IMR-90 (cell line): Measurements from ENCODE around the gene BRAF. TPM values are rescaled to one million over a fixed set of nuclear protein-coding genes. Genes with fewer than 3 reads are reported as not detected.

Experiments used
- ATAC-seq: fragments of 200-7000 bp; cut with Tn5 transposase; 2 replicates; pipeline ENCODE4 v1.9.1; 2020; ENCODE audit warnings: low read depth, mild to moderate bottlenecking, moderate library complexity
- BruUV-seq: library from RNA; stranded (reverse); fragments of 400-500 nt; replicated peaks from 2 replicates; lab custom pipeline; 2021; lab: Mats Ljungman, UMichigan
- CTCF ChIA-PET: fragments of 300-600 bp; formaldehyde crosslinking; extraction: SDS; loops from one replicate; lab custom pipeline; 2021; ENCODE audit warnings: antibody characterized with exemption; lab: Yijun Ruan, JAX
- POLR2A ChIA-PET: fragments of 300-600 bp; sonication (Branson Sonifier 250); formaldehyde crosslinking; loops from one replicate; lab custom pipeline; 2022; ENCODE audit warnings: antibody characterized with exemption; ENCODE audit not compliant: unreplicated experiment; lab: Charles Lee
- DNase-seq: peaks from one replicate; pipeline ENCODE4 v3.0.0; 2013
- H2AFZ ChIP-seq: replicated peaks from 2 replicates; pipeline ENCODE3; 2013; ENCODE audit warnings: low read length, mild to moderate bottlenecking; ENCODE audit not compliant: poor library complexity
- H2AK5ac ChIP-seq: 2 replicates; pipeline ENCODE4 v1.6.1; 2013; ENCODE audit warnings: low read depth, low read length, inconsistent platforms
- H2AK9ac ChIP-seq: replicated peaks from 2 replicates; pipeline ENCODE3; 2013; ENCODE audit warnings: mild to moderate bottlenecking, low read depth, low read length, moderate library complexity; ENCODE audit not compliant: poor library complexity
- H2BK120ac ChIP-seq: 2 replicates; pipeline ENCODE4 v1.6.1; 2013; ENCODE audit warnings: low read depth, low read length, inconsistent platforms
- H2BK15ac ChIP-seq: 3 replicates; pipeline ENCODE4 v1.6.1; 2013; ENCODE audit warnings: low read depth, low read length, inconsistent platforms
- H2BK20ac ChIP-seq: 2 replicates; pipeline ENCODE4 v1.6.1; 2013; ENCODE audit warnings: low read depth, mild to moderate bottlenecking, inconsistent platforms, low read length, moderate library complexity
- H2BK5ac ChIP-seq: 2 replicates; pipeline ENCODE4 v1.6.1; 2013; ENCODE audit warnings: mild to moderate bottlenecking, low read depth, low read length, inconsistent platforms; ENCODE audit not compliant: poor library complexity, severe bottlenecking
- H3K14ac ChIP-seq: replicated peaks from 2 replicates; pipeline ENCODE4 v1.6.1; 2013; ENCODE audit warnings: low read depth, low read length, inconsistent platforms
- H3K18ac ChIP-seq: 2 replicates; pipeline ENCODE4 v1.6.1; 2013; ENCODE audit warnings: low read depth, low read length, control low read depth
- H3K23ac ChIP-seq: 2 replicates; pipeline ENCODE4 v1.6.1; 2013; ENCODE audit warnings: low read depth, low read length, inconsistent platforms
- H3K27ac ChIP-seq: 2 replicates; pipeline ENCODE4 v1.5.1; 2013; ENCODE audit warnings: mild to moderate bottlenecking, control low read depth, low read length; ENCODE audit not compliant: insufficient read depth
- H3K27me3 ChIP-seq: 2 replicates; pipeline ENCODE4 v1.6.1; 2013; ENCODE audit warnings: low read length; ENCODE audit not compliant: control insufficient read depth, insufficient read depth
- H3K36me3 ChIP-seq: 2 replicates; pipeline ENCODE4 v1.6.1; 2013; ENCODE audit warnings: low read length, mixed read lengths; ENCODE audit not compliant: control insufficient read depth, insufficient read depth
- H3K4ac ChIP-seq: 2 replicates; pipeline ENCODE4 v1.6.1; 2013; ENCODE audit warnings: low read depth, low read length, inconsistent platforms
- H3K4me1 ChIP-seq: 2 replicates; pipeline ENCODE4 v1.6.1; 2013; ENCODE audit warnings: low read length, mixed read lengths; ENCODE audit not compliant: control insufficient read depth, insufficient read depth
- H3K4me2 ChIP-seq: 2 replicates; pipeline ENCODE4 v1.6.1; 2013; ENCODE audit warnings: low read depth, mild to moderate bottlenecking, control low read depth, low read length, moderate library complexity
- H3K4me3 ChIP-seq: 2 replicates; pipeline ENCODE4 v1.5.1; 2013; ENCODE audit warnings: low read depth, mild to moderate bottlenecking, control low read depth, low read length, moderate library complexity; ENCODE audit not compliant: insufficient read depth
- H3K56ac ChIP-seq: 2 replicates; pipeline ENCODE4 v1.6.1; 2013; ENCODE audit warnings: low read length, inconsistent platforms; ENCODE audit not compliant: insufficient read depth; ENCODE audit errors: extremely low read depth
- H3K79me1 ChIP-seq, 2 experiments: 2 replicates each; pipeline ENCODE4 v1.6.1; 2013; ENCODE audit warnings: low read length in 2 of 2, inconsistent platforms in 1 of 2, low read depth in 1 of 2
- H3K9ac ChIP-seq: 2 replicates; pipeline ENCODE4 v1.6.1; 2013; ENCODE audit warnings: low read depth, low read length, control low read depth
- H3K9me1 ChIP-seq: 2 replicates; pipeline ENCODE4 v1.6.1; 2013; ENCODE audit warnings: low read length, inconsistent platforms; ENCODE audit not compliant: insufficient read depth
- H3K9me3 ChIP-seq: 2 replicates; pipeline ENCODE4 v1.6.1; 2013; ENCODE audit warnings: low read length; ENCODE audit not compliant: control insufficient read depth, insufficient read depth
- H4K20me1 ChIP-seq: 2 replicates; pipeline ENCODE4 v1.6.1; 2013; ENCODE audit warnings: low read length, inconsistent platforms; ENCODE audit not compliant: insufficient read depth
- H4K5ac ChIP-seq: 2 replicates; pipeline ENCODE4 v1.6.1; 2013; ENCODE audit warnings: mild to moderate bottlenecking, low read depth, low read length, control low read depth
- H4K8ac ChIP-seq, 2 experiments: 2 replicates each; pipeline ENCODE4 v1.6.1; 2013; ENCODE audit warnings: low read depth in 2 of 2, low read length in 2 of 2, control low read depth in 1 of 2, inconsistent platforms in 1 of 2
- H4K91ac ChIP-seq: 2 replicates; pipeline ENCODE4 v1.6.1; 2013; ENCODE audit warnings: low read depth, low read length, inconsistent platforms; ENCODE audit not compliant: insufficient read depth
- BHLHE40 ChIP-seq: fragments of 150-350 bp; IDR thresholded peaks from 2 replicates; pipeline ENCODE4 v1.6.1; 2016; ENCODE audit warnings: mild to moderate bottlenecking, low read depth, low read length
- CEBPB ChIP-seq: IDR thresholded peaks from 2 replicates; pipeline ENCODE4 v1.6.1; 2012; ENCODE audit warnings: low read depth, low read length, improper control_type of control experiment
- CHD1 ChIP-seq: IDR thresholded peaks from 2 replicates; pipeline ENCODE4 v1.6.1; 2012; ENCODE audit warnings: low read depth, low read length, improper control_type of control experiment
- ELK1 ChIP-seq: fragments of 150-350 bp; IDR thresholded peaks from 2 replicates; pipeline ENCODE4 v1.6.1; 2016; ENCODE audit warnings: low read depth, mild to moderate bottlenecking, low read length, moderate library complexity, borderline replicate concordance
- FOS ChIP-seq: fragments of 150-350 bp; IDR thresholded peaks from 2 replicates; pipeline ENCODE4 v1.6.1; 2016; ENCODE audit warnings: low read depth, low read length
- MAFK ChIP-seq: IDR thresholded peaks from 2 replicates; pipeline ENCODE4 v1.6.1; 2012; ENCODE audit warnings: low read depth, low read length, improper control_type of control experiment
- MAZ ChIP-seq: IDR thresholded peaks from 2 replicates; pipeline ENCODE4 v1.6.1; 2012; ENCODE audit warnings: low read depth, mild to moderate bottlenecking, low read length, improper control_type of control experiment, moderate library complexity, borderline replicate concordance
- NFE2L2 ChIP-seq: fragments of 150-350 bp; IDR thresholded peaks from 2 replicates; pipeline ENCODE4 v1.6.1; 2016; ENCODE audit warnings: low read depth, mild to moderate bottlenecking, low read length
- POLR2A ChIP-seq: IDR thresholded peaks from 2 replicates; pipeline ENCODE4 v1.6.1; 2012; ENCODE audit warnings: mild to moderate bottlenecking, low read depth, low read length
- RAD21 ChIP-seq: IDR thresholded peaks from 2 replicates; pipeline ENCODE4 v1.6.1; 2012; ENCODE audit warnings: low read length, improper control_type of control experiment
- RFX5 ChIP-seq: IDR thresholded peaks from 2 replicates; pipeline ENCODE4 v1.8.0; 2012; ENCODE audit warnings: low read depth, mild to moderate bottlenecking, low read length, moderate library complexity
- SMC3 ChIP-seq: fragments of 150-350 bp; IDR thresholded peaks from 2 replicates; pipeline ENCODE4 v1.6.1; 2016; ENCODE audit warnings: low read depth, mild to moderate bottlenecking, antibody characterized with exemption, low read length, moderate library complexity
- USF2 ChIP-seq: fragments of 150-350 bp; IDR thresholded peaks from 2 replicates; pipeline ENCODE4 v1.6.1; 2017; ENCODE audit warnings: mild to moderate bottlenecking, antibody characterized with exemption, low read length, low read depth
- WGBS, 2 experiments: methylation state at CpG; one replicate each; pipeline versions ENCODE4 v1.1.5 to v1.1.7; 2013; ENCODE audit warnings: missing lambda C conversion rate in 2 of 2; ENCODE audit not compliant: insufficient read length in 1 of 2; ENCODE audit errors: extremely low coverage in 2 of 2; 5-methylcytosine and 5-hydroxymethylcytosine counted together
- dilution Hi-C: fragments of 300-500 bp; cut with HindIII; formaldehyde crosslinking; loops from one replicate; pipeline ENCODE4 v1.14.3; 2018; ENCODE audit warnings: low sequenced_read_pairs; ENCODE audit not compliant: unreplicated experiment
- in situ Hi-C: fragments of 300-500 bp; cut with MboI; formaldehyde crosslinking; loops from 3 replicates; pipeline ENCODE4 v1.14.3; 2019; ENCODE audit warnings: low sequenced_read_pairs, inconsistent platforms, mixed read lengths
- intact Hi-C: fragments of 100-400 bp; cut with micrococcal nuclease; formaldehyde crosslinking; loops from 2 replicates; pipeline ENCODE4 v1.10.0; 2022
- polyA plus RNA-seq, 3 experiments: library from polyadenylated mRNA; depleted of rRNA; stranded (reverse); fragments of >200 nt; gene quantifications; 2 replicates each; pipeline ENCODE4 v1.2.3, GENCODE V29; 2012; ENCODE audit warnings: low replicate concordance in 1 of 3
- total RNA-seq: library from RNA; depleted of rRNA; stranded (reverse); fragments of >200 nt; gene quantifications from 2 replicates; pipeline ENCODE4 v1.2.3, GENCODE V29; 2012

Gene BRAF
- total and polyA plus RNA-seq, 2 of the 4 experiments (the other 2 are of a cell fraction) = 5.7 to 12.9 TPM

- TF ChIP-seq CHD1 (no peak), FOS (no peak), BHLHE40 (no peak), CEBPB (no peak), MAFK (no peak), MAZ (no peak)
Measured at GRCh38 chr7:140972876-140973829, 48.4 kb upstream of the BRAF start (continued).

- H2BK120ac ChIP-seq = no peak overlapping the region
- ChIA-PET POLR2A (no interaction called here), CTCF (interaction anchor here (0.7 to 0.8 kb wide), 2 partner anchors 33 to 494 kb away, joined by 3 read pairs; no protein-coding TSS in a partner anchor)
- DNase-seq (no peak), ATAC-seq (no peak)
- dilution Hi-C loops = no loop called here
- no TSS peak for BruUV-seq
- no peaks in the 10 kb centered on the region for H3K27me3 ChIP-seq
- no peaks in the 10 kb centered on the region for H3K79me1 ChIP-seq
- no peak overlapping the region for H3K14ac ChIP-seq
- H2BK15ac ChIP-seq = no peak overlapping the region
- no peak overlapping the region for H2AFZ ChIP-seq
- H3K4me3 ChIP-seq = no peak overlapping the region
- no peak overlapping the region for H2BK5ac ChIP-seq
- H3K4me2 ChIP-seq = no peak overlapping the region
- H2AK9ac ChIP-seq = no peak overlapping the region
- no peak overlapping the region for H3K4ac ChIP-seq
- H4K5ac ChIP-seq = no peak overlapping the region
- H3K9me3 ChIP-seq = no peaks in the 10 kb centered on the region
- no peaks in the 10 kb centered on the region for H3K4me1 ChIP-seq
- no peak overlapping the region for H3K18ac ChIP-seq
- no peak overlapping the region for H4K91ac ChIP-seq
- no peak overlapping the region for H4K8ac ChIP-seq
- no peaks in the 10 kb centered on the region for H4K20me1 ChIP-seq
- H2AK5ac ChIP-seq = no peak overlapping the region
- no peak overlapping the region for H3K9ac ChIP-seq
- in situ Hi-C loops = no loop called here
- no peak overlapping the region for H2BK20ac ChIP-seq
- H3K36me3 ChIP-seq = no peaks in the 10 kb centered on the region
- no peak overlapping the region for H3K27ac ChIP-seq
- H3K23ac ChIP-seq = no peak overlapping the region
- no CpG with 5 or more reads among the region's 2 CpGs for WGBS, 2 experiments
- no peaks in the 10 kb centered on the region for H3K9me1 ChIP-seq
- intact Hi-C loops = no loop called here
- H3K56ac ChIP-seq = no peak overlapping the region
- TF ChIP-seq MAFK = no peak
- TF ChIP-seq CHD1 = no peak
- TF ChIP-seq BHLHE40 = no peak
- no peak for TF ChIP-seq MAZ
- no peak for TF ChIP-seq USF2
- TF ChIP-seq SMC3 = no peak
- TF ChIP-seq RFX5 = no peak
- no peak for TF ChIP-seq RAD21
- TF ChIP-seq NFE2L2 = no peak
- TF ChIP-seq POLR2A = no peak
- TF ChIP-seq ELK1 = no peak
Measured at GRCh38 chr7:140972344-140972743, 47.6 kb upstream of the BRAF start.
